Endothelial cell of hepatic sinusoid (primary cell): ENCODE results near the gene MARK2.

Source experiments
- in situ Hi-C: cut with HindIII; loops from 2 replicates; pipeline ENCODE4 v1.10.0; 2017; ENCODE audit warnings: low sequenced_read_pairs

MARK2 gene

GRCh38 chr11:63951779-63952536, 113.0 kb downstream of the MARK2 start:
- in situ Hi-C loops = loop anchor here (5.0 kb wide), 2 partner anchors 55 to 65 kb away; no protein-coding TSS in a partner anchor

- in situ Hi-C loops = loop anchor here (5.0 kb wide), 2 partner anchors 55 to 65 kb away; no protein-coding TSS in a partner anchor
Measured at GRCh38 chr11:63952570-63952969, 113.7 kb downstream of the MARK2 start.

- in situ Hi-C loops = no loop called here
Measured at GRCh38 chr11:63958008-63958407, 119.1 kb downstream of the MARK2 start.
